WERI-Rb-1 (cell line): Measurements from ENCODE around the gene NELL2.

Experiments
- DNase-seq: peaks from one replicate; pipeline ENCODE4 v3.0.0-alpha.2; 2020
- H3K27ac ChIP-seq: fragments of 250-450 bp; sonication (Bioruptor Pico); 2 replicates; pipeline ENCODE4 v1.5.1; 2020; ENCODE audit warnings: mild to moderate bottlenecking, moderate library complexity
- H3K27me3 ChIP-seq: fragments of 250-450 bp; sonication (Bioruptor Pico); 2 replicates; pipeline ENCODE4 v1.5.1; 2021; ENCODE audit warnings: mild to moderate bottlenecking, low read depth, moderate library complexity; ENCODE audit not compliant: insufficient read depth, severe bottlenecking
- H3K36me3 ChIP-seq: fragments of 250-450 bp; sonication (Bioruptor Pico); 2 replicates; pipeline ENCODE4 v1.5.1; 2020; ENCODE audit warnings: mild to moderate bottlenecking, moderate library complexity
- H3K4me3 ChIP-seq: 2 replicates; pipeline ENCODE4 v1.5.1; 2011; ENCODE audit warnings: low read depth, mild to moderate bottlenecking, control low read depth, low read length
- H3K9me3 ChIP-seq: fragments of 250-450 bp; sonication (Bioruptor Pico); 2 replicates; pipeline ENCODE4 v1.5.1; 2021; ENCODE audit warnings: mild to moderate bottlenecking, moderate library complexity; ENCODE audit not compliant: severe bottlenecking
- CTCF ChIP-seq: IDR thresholded peaks from 2 replicates; pipeline ENCODE4 v1.5.1; 2011; ENCODE audit warnings: low read depth, mild to moderate bottlenecking, control low read depth, inconsistent platforms, low read length

NELL2 gene

DNA sequence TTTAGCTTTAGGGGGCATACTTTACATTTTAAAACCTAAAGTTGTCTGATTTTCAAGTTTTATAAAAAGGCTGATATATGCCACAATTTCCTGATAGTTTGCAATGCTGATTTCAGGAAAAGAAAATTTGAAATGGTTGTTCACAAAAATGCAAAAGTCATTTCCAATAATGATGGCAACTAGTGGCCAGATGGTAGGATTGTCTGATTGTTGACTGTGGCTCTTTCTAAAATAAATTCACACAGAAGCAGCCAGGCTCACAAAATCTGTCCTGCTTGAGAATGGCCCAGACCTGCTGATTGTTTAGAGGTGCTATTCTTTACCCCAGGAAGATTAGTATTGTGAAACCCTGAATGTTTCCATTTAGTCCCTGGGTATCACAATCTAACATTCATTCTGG is 220.3 kb downstream of the NELL2 start:
- no peak for DNase-seq
- Histone ChIP-seq H3K9me3 (no peaks in the 10 kb centered on the region), H3K27ac (no peak overlapping the region), H3K36me3 (no peaks in the 10 kb centered on the region), H3K4me3 (no peak overlapping the region), H3K27me3 (no peaks in the 10 kb centered on the region)
- TF ChIP-seq CTCF: no peak

DNA sequence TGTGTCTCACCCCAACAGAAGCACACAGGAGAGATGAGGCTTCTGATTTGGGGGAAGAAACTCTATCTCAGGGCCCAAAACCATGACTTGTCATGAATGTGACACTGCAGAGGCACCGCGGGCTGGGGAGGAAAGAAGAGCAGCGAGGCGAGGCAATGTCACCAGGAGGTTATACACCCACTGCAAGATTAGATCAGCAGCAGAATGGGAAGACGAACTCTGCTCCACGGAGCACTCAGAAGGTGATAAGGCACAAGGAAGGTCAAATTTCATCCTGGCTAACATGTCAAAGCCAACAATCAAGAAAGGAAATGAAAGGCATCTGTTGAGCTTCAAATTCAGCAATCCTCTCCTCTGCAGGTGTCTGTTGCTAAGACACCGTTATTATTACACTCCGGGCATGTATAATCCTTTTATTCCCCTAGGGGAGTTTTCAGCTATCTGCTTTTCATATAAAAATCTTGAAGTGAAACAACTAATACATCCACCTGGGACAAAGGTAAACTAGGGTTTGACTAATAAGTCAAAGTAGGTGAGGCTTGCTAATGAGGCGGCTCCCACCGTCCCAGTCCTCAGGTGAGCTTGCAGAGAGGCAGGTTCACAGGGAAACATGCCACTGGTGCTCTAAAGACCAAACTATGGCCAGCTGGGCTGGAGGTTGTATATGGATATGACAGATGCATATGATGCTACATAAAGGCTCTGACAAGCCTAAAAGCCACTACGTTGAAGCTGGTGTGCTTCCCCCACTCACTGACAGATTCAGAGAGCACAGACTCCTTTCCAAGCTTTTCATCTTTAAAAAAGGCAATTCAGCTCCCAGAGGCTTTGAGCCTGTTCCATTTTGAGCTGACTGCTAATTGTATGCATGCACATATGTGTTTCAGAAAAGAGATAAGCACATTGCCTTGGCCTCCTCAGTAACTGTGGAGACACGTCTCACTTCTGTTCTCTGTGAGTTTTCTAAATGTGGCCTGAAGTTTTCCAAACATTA is 221.2 kb downstream of the NELL2 start:
- no peak for TF ChIP-seq CTCF
- no peak for DNase-seq
- H3K27ac ChIP-seq: no peak overlapping the region
- no peaks in the 10 kb centered on the region for H3K27me3 ChIP-seq
- H3K9me3 ChIP-seq: no peaks in the 10 kb centered on the region
- no peak overlapping the region for H3K4me3 ChIP-seq
- no peaks in the 10 kb centered on the region for H3K36me3 ChIP-seq

GRCh38 chr12:44653861-44654527 is 222.1 kb downstream of the NELL2 start:
- Histone ChIP-seq H3K4me3 (no peak overlapping the region), H3K27ac (no peak overlapping the region), H3K27me3 (no peaks in the 10 kb centered on the region), H3K9me3 (no peaks in the 10 kb centered on the region), H3K36me3 (no peaks in the 10 kb centered on the region)
- no peak for TF ChIP-seq CTCF
- no peak for DNase-seq

DNA sequence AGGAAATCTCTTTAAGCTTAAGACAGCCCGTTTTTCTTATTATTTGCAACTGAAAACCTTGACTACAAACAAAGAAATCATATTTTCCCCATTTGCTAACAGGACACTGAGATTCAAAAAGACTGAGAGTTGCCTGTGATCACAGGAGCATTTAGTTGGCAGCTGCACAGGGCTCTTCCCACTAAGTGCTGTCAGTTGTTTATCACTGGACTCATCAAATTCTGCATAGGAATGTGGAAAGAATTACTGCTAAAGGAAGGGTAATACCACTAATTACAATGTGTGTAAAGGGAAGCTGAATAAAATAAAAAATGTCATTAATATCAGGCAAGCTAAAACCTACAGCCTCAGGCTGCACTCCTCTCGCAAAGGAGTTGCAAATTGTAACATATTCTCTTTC is 226.4 kb downstream of the NELL2 start:
- no peak for DNase-seq
- no peaks in the 10 kb centered on the region for H3K36me3 ChIP-seq
- no peaks in the 10 kb centered on the region for H3K9me3 ChIP-seq
- no peaks in the 10 kb centered on the region for H3K27me3 ChIP-seq
- no peak overlapping the region for H3K4me3 ChIP-seq
- no peak overlapping the region for H3K27ac ChIP-seq
- TF ChIP-seq CTCF: no peak

DNA sequence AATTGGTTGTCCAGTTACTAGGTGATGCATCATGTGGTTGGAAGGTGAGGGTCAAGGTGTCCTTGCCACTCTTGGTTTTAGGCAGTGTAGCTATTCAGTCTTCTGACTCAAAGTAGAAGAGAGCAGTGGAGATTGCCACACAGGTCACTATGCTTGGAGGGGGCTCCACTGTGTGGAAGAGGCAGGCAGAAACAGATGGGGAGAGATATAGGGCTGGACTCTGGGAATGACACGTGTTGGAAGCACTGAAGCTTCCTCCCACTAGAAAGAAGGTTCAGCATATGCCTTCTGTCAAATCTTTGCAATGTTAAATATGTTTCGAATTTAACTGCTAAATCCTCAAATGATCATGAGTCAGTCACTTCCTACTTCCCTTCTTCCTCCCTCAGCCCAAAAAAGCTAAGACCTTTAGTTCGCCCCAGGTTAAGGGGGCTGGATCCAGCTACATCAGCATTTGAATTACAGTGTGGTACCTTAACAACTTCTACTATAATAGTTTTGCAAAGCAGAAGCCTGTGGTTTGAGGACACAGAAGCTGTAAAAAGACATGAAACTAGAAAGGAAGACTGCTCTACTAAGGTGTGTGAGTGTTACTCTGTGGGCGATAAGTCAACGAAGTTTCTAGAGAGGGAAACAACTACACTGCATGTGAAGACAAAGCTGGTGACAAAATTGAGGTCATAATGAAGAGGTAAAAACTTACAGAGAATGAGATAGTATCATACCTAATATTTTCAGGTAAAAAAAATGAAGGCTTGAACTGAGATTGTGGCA is 228.0 kb downstream of the NELL2 start:
- Histone ChIP-seq H3K4me3 (no peak overlapping the region), H3K27me3 (no peaks in the 10 kb centered on the region), H3K36me3 (no peaks in the 10 kb centered on the region), H3K27ac (no peak overlapping the region), H3K9me3 (no peaks in the 10 kb centered on the region)
- DNase-seq: no peak
- TF ChIP-seq CTCF: no peak
